DND-41 (cell line): Measurements from ENCODE around the gene LMX1B.

Experiments used
- EZH2 ChIP-seq: IDR thresholded peaks from 3 replicates; pipeline ENCODE4 v1.6.1; 2012; ENCODE audit warnings: borderline replicate concordance, low read depth, mild to moderate bottlenecking, moderate library complexity, low read length, inconsistent platforms; ENCODE audit not compliant: severe bottlenecking
- TF ChIP-seq, protein P1 (sequence below): IDR thresholded peaks from 2 replicates; pipeline ENCODE4 v1.5.1; 2012; ENCODE audit warnings: borderline replicate concordance, low read length, moderate library complexity, mild to moderate bottlenecking; ENCODE audit not compliant: poor library complexity, severe bottlenecking; ENCODE audit errors: extremely low read depth

DNA sequence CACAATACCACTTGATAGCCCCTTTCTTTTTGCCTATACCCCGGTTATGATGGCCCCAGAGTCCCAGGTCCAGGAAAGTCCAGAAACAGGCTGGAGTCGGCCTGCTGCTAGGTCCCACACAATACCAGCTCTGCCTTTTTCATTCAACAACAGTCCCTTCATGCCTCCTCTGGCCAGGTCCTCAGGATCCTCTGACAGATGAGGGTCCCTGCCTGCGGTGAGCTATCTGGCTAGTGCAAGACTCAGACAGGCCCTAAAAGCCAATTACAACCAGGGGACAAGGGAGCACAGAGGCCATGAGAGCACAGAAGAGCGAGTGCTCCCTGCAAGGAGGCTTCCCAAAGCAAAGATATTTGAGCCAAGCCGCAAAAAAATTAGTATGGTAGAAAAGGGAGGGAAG lies 106.3 kb downstream of the LMX1B start:
- TF ChIP-seq EZH2, result no peak
- TF ChIP-seq, protein P1, sequence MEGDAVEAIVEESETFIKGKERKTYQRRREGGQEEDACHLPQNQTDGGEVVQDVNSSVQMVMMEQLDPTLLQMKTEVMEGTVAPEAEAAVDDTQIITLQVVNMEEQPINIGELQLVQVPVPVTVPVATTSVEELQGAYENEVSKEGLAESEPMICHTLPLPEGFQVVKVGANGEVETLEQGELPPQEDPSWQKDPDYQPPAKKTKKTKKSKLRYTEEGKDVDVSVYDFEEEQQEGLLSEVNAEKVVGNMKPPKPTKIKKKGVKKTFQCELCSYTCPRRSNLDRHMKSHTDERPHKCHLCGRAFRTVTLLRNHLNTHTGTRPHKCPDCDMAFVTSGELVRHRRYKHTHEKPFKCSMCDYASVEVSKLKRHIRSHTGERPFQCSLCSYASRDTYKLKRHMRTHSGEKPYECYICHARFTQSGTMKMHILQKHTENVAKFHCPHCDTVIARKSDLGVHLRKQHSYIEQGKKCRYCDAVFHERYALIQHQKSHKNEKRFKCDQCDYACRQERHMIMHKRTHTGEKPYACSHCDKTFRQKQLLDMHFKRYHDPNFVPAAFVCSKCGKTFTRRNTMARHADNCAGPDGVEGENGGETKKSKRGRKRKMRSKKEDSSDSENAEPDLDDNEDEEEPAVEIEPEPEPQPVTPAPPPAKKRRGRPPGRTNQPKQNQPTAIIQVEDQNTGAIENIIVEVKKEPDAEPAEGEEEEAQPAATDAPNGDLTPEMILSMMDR, result no peak
